Right atrium auricular region (tissue), 2 donors: Measurements from ENCODE around the gene ZBTB37. TPM values are rescaled to one million over a fixed set of nuclear protein-coding genes. Genes with fewer than 3 reads are reported as not detected.
"Not testable (repeated sequence)": the region's sequence is repeated elsewhere in the genome, so short reads cannot be mapped to it uniquely, and the experiment has no call there.

Experiments used
- DNase-seq: peaks from one replicate; pipeline ENCODE4 v3.0.0-alpha.2; 2019; ENCODE audit warnings: low spot score
- H3K27ac ChIP-seq, 2 donors: fragments of 200-600 bp; sonication (generic); 1 replicate in 1 of 2; 2 replicates in 1 of 2; pipeline ENCODE4 v1.5.1; 2016 to 2019
- H3K27me3 ChIP-seq, 2 donors: fragments of 200-600 bp; sonication (generic); one replicate each; pipeline versions ENCODE4 v1.5.1 to v1.6.0; 2017 to 2019
- H3K36me3 ChIP-seq: fragments of 200-600 bp; sonication (generic); one replicate; pipeline ENCODE4 v1.5.1; 2016
- H3K4me1 ChIP-seq, 2 donors: fragments of 200-600 bp; sonication (generic); one replicate each; pipeline versions ENCODE4 v1.5.1 to v1.6.0; 2017 to 2019
- H3K4me3 ChIP-seq, 2 donors: fragments of 200-600 bp; sonication (generic); 1 replicate in 1 of 2; 2 replicates in 1 of 2; pipeline ENCODE4 v1.5.1; 2017 to 2019; ENCODE audit warnings: mild to moderate bottlenecking in 1 of 2, moderate library complexity in 1 of 2
- H3K9me3 ChIP-seq, 2 donors: fragments of 200-600 bp; sonication (generic); one replicate each; pipeline ENCODE4 v1.5.1; 2019
- total RNA-seq, 2 donors: library from RNA; depleted of rRNA; stranded (reverse); fragments of >200 nt; gene quantifications; one replicate each; pipeline ENCODE4 v1.1.0, GENCODE V29; 2016
- TF ChIP-seq, protein P1 (sequence below), 2 donors: fragments of 200-600 bp; sonication (generic); IDR thresholded peaks; one replicate each; pipeline ENCODE4 v1.5.1; 2019; ENCODE audit warnings: antibody characterized with exemption in 2 of 2

ZBTB37 gene
- total RNA-seq, 2 donors from 2014 or later, result 5.8 to 8.8 TPM

GRCh38 chr1:173871500-173871899 lies 3.3 kb downstream of the ZBTB37 start:
- Histone ChIP-seq H3K27me3 (no peaks in the 10 kb centered on the region), H3K36me3 (peaks cover 21% of the 10 kb centered on the region), H3K9me3 (no peaks in the 10 kb centered on the region), H3K27ac (no peak overlapping the region), H3K4me1 (peaks cover 0 to 35% of the 10 kb centered on the region in 2 donors), H3K4me3 (no peak overlapping the region)
- TF ChIP-seq, protein P1, sequence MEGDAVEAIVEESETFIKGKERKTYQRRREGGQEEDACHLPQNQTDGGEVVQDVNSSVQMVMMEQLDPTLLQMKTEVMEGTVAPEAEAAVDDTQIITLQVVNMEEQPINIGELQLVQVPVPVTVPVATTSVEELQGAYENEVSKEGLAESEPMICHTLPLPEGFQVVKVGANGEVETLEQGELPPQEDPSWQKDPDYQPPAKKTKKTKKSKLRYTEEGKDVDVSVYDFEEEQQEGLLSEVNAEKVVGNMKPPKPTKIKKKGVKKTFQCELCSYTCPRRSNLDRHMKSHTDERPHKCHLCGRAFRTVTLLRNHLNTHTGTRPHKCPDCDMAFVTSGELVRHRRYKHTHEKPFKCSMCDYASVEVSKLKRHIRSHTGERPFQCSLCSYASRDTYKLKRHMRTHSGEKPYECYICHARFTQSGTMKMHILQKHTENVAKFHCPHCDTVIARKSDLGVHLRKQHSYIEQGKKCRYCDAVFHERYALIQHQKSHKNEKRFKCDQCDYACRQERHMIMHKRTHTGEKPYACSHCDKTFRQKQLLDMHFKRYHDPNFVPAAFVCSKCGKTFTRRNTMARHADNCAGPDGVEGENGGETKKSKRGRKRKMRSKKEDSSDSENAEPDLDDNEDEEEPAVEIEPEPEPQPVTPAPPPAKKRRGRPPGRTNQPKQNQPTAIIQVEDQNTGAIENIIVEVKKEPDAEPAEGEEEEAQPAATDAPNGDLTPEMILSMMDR (IDR thresholded peaks at IDR 0.05), result no peak
- no peak for DNase-seq

- no peaks in the 10 kb centered on the region for H3K27me3 ChIP-seq
- peaks cover 27% of the 10 kb centered on the region for H3K36me3 ChIP-seq
- no peak overlapping the region for H3K4me3 ChIP-seq
- no peak for DNase-seq
- no peaks in the 10 kb centered on the region for H3K4me1 ChIP-seq
- TF ChIP-seq, protein P1 (IDR thresholded peaks at IDR 0.05), result no peak
- H3K27ac ChIP-seq, result no peak overlapping the region
- H3K9me3 ChIP-seq, result no peaks in the 10 kb centered on the region
Observed at GRCh38 chr1:173876732-173877131, 8.6 kb downstream of the ZBTB37 start.

GRCh38 chr1:173878251-173878650 lies 10.1 kb downstream of the ZBTB37 start:
- Histone ChIP-seq H3K36me3 (peaks cover 30% of the 10 kb centered on the region), H3K4me3 (no peak overlapping the region), H3K27ac (no peak overlapping the region), H3K27me3 (no peaks in the 10 kb centered on the region), H3K4me1 (no peaks in the 10 kb centered on the region), H3K9me3 (no peaks in the 10 kb centered on the region)
- TF ChIP-seq, protein P1 (IDR thresholded peaks at IDR 0.05), result no peak
- DNase-seq, result no peak

GRCh38 chr1:173881117-173881516 lies 12.9 kb downstream of the ZBTB37 start:
- DNase-seq, H3K27me3 ChIP-seq, H3K4me1 ChIP-seq, H3K9me3 ChIP-seq, H3K27ac ChIP-seq, H3K4me3 ChIP-seq: not testable (repeated sequence)
- H3K36me3 ChIP-seq, result peaks cover 23% of the 10 kb centered on the region

GRCh38 chr1:173884701-173885100 lies 16.5 kb downstream of the ZBTB37 start:
- Histone ChIP-seq H3K27ac (no peak overlapping the region), H3K9me3 (no peaks in the 10 kb centered on the region), H3K4me1 (no peaks in the 10 kb centered on the region), H3K4me3 (no peak overlapping the region), H3K36me3 (peaks cover 22% of the 10 kb centered on the region), H3K27me3 (no peaks in the 10 kb centered on the region)
- TF ChIP-seq, protein P1 (IDR thresholded peaks at IDR 0.05), result no peak
- no peak for DNase-seq

GRCh38 chr1:173886746-173887611 lies 18.8 kb downstream of the ZBTB37 start:
- H3K36me3 ChIP-seq, result peaks cover 18% of the 10 kb centered on the region
- no peak overlapping the region for H3K4me3 ChIP-seq
- TF ChIP-seq, protein P1 (IDR thresholded peaks at IDR 0.05), result no peak
- H3K27me3 ChIP-seq, result no peaks in the 10 kb centered on the region
- no peak for DNase-seq
- H3K9me3 ChIP-seq, result no peaks in the 10 kb centered on the region
- H3K27ac ChIP-seq, result no peak overlapping the region
- H3K4me1 ChIP-seq, result no peaks in the 10 kb centered on the region
